ENCODE data around the gene PALLD. TPM values are rescaled to one million over a fixed set of nuclear protein-coding genes. Genes with fewer than 3 reads are reported as not detected.
A peak's percentile ranks its signal among the peaks of the same experiment; 100 is the strongest.

The PALLD gene
- total and polyA plus RNA-seq, 12 donors, result 30.3 to 203 (median 90.5) TPM

- TF ChIP-seq POLR2A (IDR thresholded peaks at IDR 0.05) (no peak), CTCF (IDR thresholded peaks at IDR 0.05) (peak; percentile 34 to 59 (median 48))
- Histone ChIP-seq H3K27me3 (no peaks in the 10 kb centered on the region), H3K4me3 (no peak overlapping the region), H3K27ac (no peak overlapping the region), H3K9me3 (replicated peaks in 1 of 3) (peaks cover 0 to 7% (median 0%) of the 10 kb centered on the region in 3 donors), H3K4me1 (replicated peaks in 1 of 2) (no peaks in the 10 kb centered on the region), H3K36me3 (replicated peaks in 1 of 2) (no peaks in the 10 kb centered on the region)
- peak; percentile 59 to 86 (median 71) for DNase-seq
- intact Hi-C loops (cut with DNase I), result no loop called here
- 17 to 26% (median 25%) methylated on average over 9 of the region's 9 CpGs for WGBS, 4 donors
Observed at GRCh38 chr4:168585168-168586091, 88.6 kb downstream of the PALLD start.

- TF ChIP-seq POLR2A (IDR thresholded peaks at IDR 0.05) (no peak), CTCF (IDR thresholded peaks at IDR 0.05) (no peak)
- Histone ChIP-seq H3K9me3 (replicated peaks in 1 of 3) (peaks cover 0 to 6% (median 0%) of the 10 kb centered on the region in 3 donors), H3K27ac (no peak overlapping the region), H3K4me1 (replicated peaks in 1 of 2) (no peaks in the 10 kb centered on the region), H3K27me3 (peaks cover 4% of the 10 kb centered on the region), H3K4me3 (no peak overlapping the region), H3K36me3 (replicated peaks in 1 of 2) (no peaks in the 10 kb centered on the region)
- intact Hi-C loops (cut with DNase I), result no loop called here
- 46 to 81% (median 72%) methylated on average over 5 of the region's 5 CpGs for WGBS, 4 donors
- DNase-seq, result no peak
Observed at GRCh38 chr4:168586926-168587325, 90.1 kb downstream of the PALLD start.

GRCh38 chr4:168587411-168588125 is 90.7 kb downstream of the PALLD start:
- Histone ChIP-seq H3K36me3 (replicated peaks in 1 of 2) (no peaks in the 10 kb centered on the region), H3K27ac (no peak overlapping the region), H3K27me3 (peaks cover 10% of the 10 kb centered on the region), H3K4me1 (replicated peaks in 1 of 2) (no peaks in the 10 kb centered on the region), H3K4me3 (no peak overlapping the region), H3K9me3 (replicated peaks in 1 of 3) (no peaks in the 10 kb centered on the region)
- DNase-seq, result peak in 1 of 7 donors; percentile 29
- intact Hi-C loops (cut with DNase I), result no loop called here
- TF ChIP-seq POLR2A (IDR thresholded peaks at IDR 0.05), result no peak
- no peak for TF ChIP-seq CTCF (IDR thresholded peaks at IDR 0.05)
- 60 to 88% (median 79%) methylated on average over 9 to 11 of the region's 11 CpGs for WGBS, 4 donors

- WGBS, 4 donors, result 55 to 63% (median 60%) methylated on average over 8 of the region's 8 CpGs
- no peaks in the 10 kb centered on the region for H3K36me3 ChIP-seq (replicated peaks in 1 of 2)
- DNase-seq, result peak in 2 of 7 donors; percentile 11 to 18
- no peak overlapping the region for H3K4me3 ChIP-seq
- no peaks in the 10 kb centered on the region for H3K4me1 ChIP-seq (replicated peaks in 1 of 2)
- H3K27me3 ChIP-seq, result peaks cover 10% of the 10 kb centered on the region
- TF ChIP-seq CTCF (IDR thresholded peaks at IDR 0.05) (no peak), POLR2A (IDR thresholded peaks at IDR 0.05) (no peak)
- intact Hi-C loops (cut with DNase I), result no loop called here
- no peak overlapping the region for H3K27ac ChIP-seq
- H3K9me3 ChIP-seq (replicated peaks in 1 of 3), result no peaks in the 10 kb centered on the region
Observed at GRCh38 chr4:168588916-168589531, 92.2 kb downstream of the PALLD start.
